Astrocyte (in vitro differentiated cells and primary cell): ENCODE measurements around the gene SLC44A2. TPM values are rescaled to one million over a fixed set of nuclear protein-coding genes. Genes with fewer than 3 reads are reported as not detected.
A peak's percentile ranks its signal among the peaks of the same experiment; 100 is the strongest.

Source experiments
- DNase-seq: peaks from one replicate; pipeline ENCODE4 v3.0.0-alpha.2; 2010; ENCODE audit warnings: low read depth
- FAIRE-seq: peaks from 2 replicates; lab custom pipeline; 2011; peaks lifted over from hg19 to GRCh38; lab: Jason Lieb, UNC
- H2AFZ ChIP-seq: 2 replicates; pipeline ENCODE4 v1.6.0; 2012; ENCODE audit warnings: low read depth, low read length, inconsistent platforms
- H3K27ac ChIP-seq: 2 replicates; pipeline ENCODE4 v1.5.1; 2011; ENCODE audit warnings: low read depth, low read length, inconsistent platforms
- H3K27me3 ChIP-seq: 2 replicates; pipeline ENCODE4 v1.6.0; 2011; ENCODE audit warnings: low read length, inconsistent platforms; ENCODE audit not compliant: insufficient read depth
- H3K36me3 ChIP-seq: 2 replicates; pipeline ENCODE4 v1.5.1; 2011; ENCODE audit warnings: low read length, inconsistent platforms; ENCODE audit not compliant: insufficient read depth
- H3K4me1 ChIP-seq: 2 replicates; pipeline ENCODE4 v1.5.1; 2011; ENCODE audit warnings: low read length, inconsistent platforms; ENCODE audit not compliant: insufficient read depth
- H3K4me2 ChIP-seq: 2 replicates; pipeline ENCODE4 v1.6.0; 2012; ENCODE audit warnings: low read length, inconsistent platforms
- H3K4me3 ChIP-seq: 2 replicates; pipeline ENCODE4 v1.5.1; 2011; ENCODE audit warnings: low read depth, mild to moderate bottlenecking, low read length, inconsistent platforms; ENCODE audit not compliant: insufficient read depth
- H3K79me2 ChIP-seq: 2 replicates; pipeline ENCODE4 v1.6.0; 2012; ENCODE audit warnings: mild to moderate bottlenecking, low read length, inconsistent platforms; ENCODE audit not compliant: insufficient read depth
- H3K9ac ChIP-seq: 2 replicates; pipeline ENCODE4 v1.6.0; 2012; ENCODE audit warnings: mild to moderate bottlenecking, low read length, inconsistent platforms
- H3K9me3 ChIP-seq: 2 replicates; pipeline ENCODE4 v1.5.1; 2012; ENCODE audit warnings: low read depth, mild to moderate bottlenecking, low read length, inconsistent platforms; ENCODE audit not compliant: insufficient read depth
- H4K20me1 ChIP-seq: 2 replicates; pipeline ENCODE4 v1.6.0; 2012; ENCODE audit warnings: low read length, inconsistent platforms; ENCODE audit not compliant: insufficient read depth
- H3K27ac Mint-ChIP-seq: one replicate; pipeline ENCODE4 v1.8.0; 2021; ENCODE audit warnings: mild to moderate bottlenecking, mixed read lengths; ENCODE audit not compliant: unreplicated experiment
- H3K27me3 Mint-ChIP-seq: one replicate; pipeline ENCODE4 v1.8.0; 2021; ENCODE audit warnings: low read depth, mixed read lengths; ENCODE audit not compliant: unreplicated experiment
- H3K36me3 Mint-ChIP-seq: one replicate; pipeline ENCODE4 v1.8.0; 2021; ENCODE audit warnings: low read depth, mixed read lengths; ENCODE audit not compliant: unreplicated experiment
- H3K4me1 Mint-ChIP-seq: one replicate; pipeline ENCODE4 v1.8.0; 2021; ENCODE audit warnings: low read depth, mixed read lengths; ENCODE audit not compliant: unreplicated experiment
- H3K4me3 Mint-ChIP-seq: one replicate; pipeline ENCODE4 v1.8.0; 2021; ENCODE audit warnings: mild to moderate bottlenecking, moderate library complexity, mixed read lengths; ENCODE audit not compliant: unreplicated experiment
- H3K9me3 Mint-ChIP-seq: one replicate; pipeline ENCODE4 v1.8.0; 2021; ENCODE audit warnings: mild to moderate bottlenecking, mixed read lengths; ENCODE audit not compliant: unreplicated experiment
- CTCF ChIP-seq: IDR thresholded peaks from 2 replicates; pipeline ENCODE4 v1.5.1; 2011; ENCODE audit warnings: low read depth, mild to moderate bottlenecking, inconsistent platforms, low read length, moderate library complexity; ENCODE audit not compliant: insufficient read depth
- EZH2 ChIP-seq: IDR thresholded peaks from 2 replicates; pipeline ENCODE4 v1.6.1; 2012; ENCODE audit warnings: mild to moderate bottlenecking, low read length, inconsistent platforms; ENCODE audit not compliant: insufficient read depth
- total RNA-seq: library from RNA; stranded (reverse); gene quantifications from 2 replicates; pipeline ENCODE4 v1.2.1, GENCODE V29; 2021

Gene SLC44A2
- total RNA-seq, 1 donor from 2014 or later = 91.6 TPM

DNA sequence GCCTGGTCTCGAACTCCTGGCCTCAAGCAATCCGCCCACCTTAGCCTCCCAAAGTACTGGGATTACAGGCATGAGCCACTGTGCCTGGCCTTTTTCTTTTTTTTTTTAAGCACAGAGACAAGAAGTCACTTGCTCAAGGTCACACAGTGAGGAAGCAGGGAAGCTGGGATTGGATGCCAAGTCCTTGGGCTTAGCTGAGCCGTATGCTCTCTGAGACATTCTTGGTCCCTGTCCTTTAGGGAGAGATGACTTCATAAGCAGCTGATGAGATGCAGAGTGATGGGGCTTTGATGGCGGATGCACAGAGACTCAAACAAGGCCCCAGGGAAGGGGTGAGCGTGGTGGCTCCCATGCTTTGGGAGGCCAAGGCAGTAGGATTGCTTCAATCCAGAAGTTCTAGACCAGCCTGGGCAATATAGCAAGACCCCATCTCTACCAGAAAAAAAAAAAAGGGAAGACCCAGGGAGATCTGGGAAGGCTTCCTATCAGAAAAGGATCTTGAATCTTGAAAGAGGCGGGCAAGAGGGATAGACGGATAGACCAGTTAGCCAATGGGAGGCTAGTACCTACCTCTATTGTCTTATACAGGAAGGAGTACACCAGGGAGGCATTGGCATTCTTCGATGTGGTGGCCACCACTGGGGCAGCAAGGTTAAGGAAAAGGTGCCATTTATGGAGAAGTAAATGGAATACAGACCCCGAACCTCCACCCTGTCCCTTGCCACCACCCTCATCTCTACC lies 42.1 kb upstream of the SLC44A2 start:
- no peak for DNase-seq
- peaks cover 17% of the 10 kb centered on the region for H3K27me3 ChIP-seq
- H3K9ac ChIP-seq = no peak overlapping the region
- no peak overlapping the region for H3K27ac ChIP-seq
- no peaks in the 10 kb centered on the region for H3K36me3 ChIP-seq
- Mint-ChIP-seq H3K27me3 (peaks cover 14% of the 10 kb centered on the region), H3K36me3 (no peaks in the 10 kb centered on the region), H3K4me1 (no peaks in the 10 kb centered on the region), H3K27ac (no peak overlapping the region), H3K4me3 (no peak overlapping the region), H3K9me3 (no peaks in the 10 kb centered on the region)
- TF ChIP-seq CTCF = no peak
- H3K79me2 ChIP-seq = no peaks in the 10 kb centered on the region
- no peaks in the 10 kb centered on the region for H3K9me3 ChIP-seq
- H3K4me1 ChIP-seq = no peaks in the 10 kb centered on the region
- H2AFZ ChIP-seq = no peak overlapping the region
- FAIRE-seq = no peak
- no peak overlapping the region for H3K4me2 ChIP-seq
- no peak overlapping the region for H3K4me3 ChIP-seq
- H4K20me1 ChIP-seq = no peaks in the 10 kb centered on the region

GRCh38 chr19:10586396-10586795 lies 39.0 kb upstream of the SLC44A2 start:
- peaks cover 17% of the 10 kb centered on the region for H3K27me3 Mint-ChIP-seq
- Histone ChIP-seq H3K27ac (no peak overlapping the region), H3K4me1 (no peaks in the 10 kb centered on the region), H3K9me3 (no peaks in the 10 kb centered on the region), H3K4me3 (no peak overlapping the region), H3K36me3 (no peaks in the 10 kb centered on the region), H4K20me1 (no peaks in the 10 kb centered on the region), H3K9ac (no peak overlapping the region), H2AFZ (no peak overlapping the region), H3K27me3 (peaks cover 17% of the 10 kb centered on the region), H3K4me2 (no peak overlapping the region), H3K79me2 (no peaks in the 10 kb centered on the region)
- TF ChIP-seq EZH2 = no peak
- no peak for TF ChIP-seq CTCF
- H3K36me3 Mint-ChIP-seq = no peaks in the 10 kb centered on the region
- DNase-seq (no peak), FAIRE-seq (no peak)
- H3K4me1 Mint-ChIP-seq = no peaks in the 10 kb centered on the region
- H3K9me3 Mint-ChIP-seq = no peaks in the 10 kb centered on the region
- H3K27ac Mint-ChIP-seq = no peak overlapping the region
- H3K4me3 Mint-ChIP-seq = peak overlapping the region; percentile 12
